HepG2 (cell line): Measurements from ENCODE around the gene SDK1. TPM values are rescaled to one million over a fixed set of nuclear protein-coding genes. Genes with fewer than 3 reads are reported as not detected.

ENCODE experiments used
- ATAC-seq: fragments of 200-7000 bp; cut with Tn5 transposase; 3 replicates; pipeline ENCODE4 v1.9.1; 2020; ENCODE audit warnings: mild to moderate bottlenecking, moderate library complexity
- BruUV-seq: library from RNA; stranded (reverse); fragments of 400-500 nt; replicated peaks from 2 replicates; lab custom pipeline; 2021; lab: Mats Ljungman, UMichigan
- CTCF ChIA-PET: fragments of 300-600 bp; formaldehyde crosslinking; extraction: SDS; loops from one replicate; lab custom pipeline; 2021; ENCODE audit warnings: low total read pairs, inconsistent platforms, low intra/inter-chr PET ratio; lab: Yijun Ruan, JAX
- POLR2A ChIA-PET: fragments of 350-600 bp; sonication (Branson Sonifier 250); formaldehyde crosslinking; loops from one replicate; lab custom pipeline; 2020; ENCODE audit warnings: antibody characterized with exemption, inconsistent platforms; lab: Yijun Ruan, JAX
- DNase-seq: peaks from one replicate; pipeline ENCODE4 v3.0.0-alpha.2; 2015; ENCODE audit warnings: low spot score
- FAIRE-seq: peaks from 3 replicates; lab custom pipeline; 2011; peaks lifted over from hg19 to GRCh38; lab: Jason Lieb, UNC
- H2AFZ ChIP-seq: one replicate; pipeline ENCODE4 v1.6.1; 2011; ENCODE audit warnings: low read length, inconsistent platforms
- H3K27ac ChIP-seq: fragments of 300-600 bp; 3 replicates; pipeline ENCODE4 v1.8.0; 2011; ENCODE audit warnings: mixed run types, mild to moderate bottlenecking, mixed read lengths, low read length, inconsistent platforms; ENCODE audit not compliant: insufficient read depth; ENCODE audit errors: extremely low read length
- H3K27me3 ChIP-seq, 2 experiments: fragments of 200-600 bp in 1 of 2; 2 replicates in 1 of 2; 3 replicates in 1 of 2; pipeline versions ENCODE4 v1.6.0 to v1.8.0; 2011; ENCODE audit warnings: low read length in 2 of 2, mild to moderate bottlenecking in 2 of 2, moderate library complexity in 2 of 2, inconsistent platforms in 1 of 2; ENCODE audit not compliant: insufficient read depth in 2 of 2, control insufficient read depth in 1 of 2
- H3K36me3 ChIP-seq, 2 experiments: fragments of 200-600 bp in 1 of 2; replicated peaks in 1 of 2; 2 replicates in 1 of 2; 3 replicates in 1 of 2; pipeline versions ENCODE4 v1.5.1 to v1.8.0; 2011; ENCODE audit warnings: low read length in 2 of 2, inconsistent platforms in 1 of 2; ENCODE audit not compliant: insufficient read depth in 2 of 2, control insufficient read depth in 1 of 2
- H3K4me1 ChIP-seq: 2 replicates; pipeline ENCODE4 v1.5.1; 2012; ENCODE audit warnings: low read length, inconsistent platforms; ENCODE audit not compliant: insufficient read depth
- H3K4me2 ChIP-seq: 2 replicates; pipeline ENCODE4 v1.6.0; 2011; ENCODE audit warnings: low read depth, low read length, inconsistent platforms
- H3K4me3 ChIP-seq, 3 experiments: fragments of 200-600 bp in 1 of 3; sonication (generic), shearing (Covaris generic) in 1 of 3; replicated peaks in 1 of 3; 2 replicates each; pipeline ENCODE4 v1.5.1; 2011 to 2016; ENCODE audit warnings: low read length in 3 of 3, inconsistent platforms in 2 of 3, low read depth in 2 of 3, mild to moderate bottlenecking in 2 of 3, control low read depth in 1 of 3, mixed read lengths in 1 of 3; ENCODE audit not compliant: insufficient read depth in 1 of 3
- H3K79me2 ChIP-seq: one replicate; pipeline ENCODE4 v1.6.1; 2011; ENCODE audit warnings: low read length, inconsistent platforms; ENCODE audit not compliant: insufficient read depth
- H3K9ac ChIP-seq: 2 replicates; pipeline ENCODE4 v1.6.0; 2011; ENCODE audit warnings: mild to moderate bottlenecking, low read depth, low read length, inconsistent platforms; ENCODE audit not compliant: insufficient read depth
- H3K9me3 ChIP-seq: 2 replicates; pipeline ENCODE4 v1.5.1; 2012; ENCODE audit warnings: mild to moderate bottlenecking, low read length
- H4K20me1 ChIP-seq: 2 replicates; pipeline ENCODE4 v1.6.0; 2011; ENCODE audit warnings: inconsistent platforms, mild to moderate bottlenecking, low read length, moderate library complexity; ENCODE audit not compliant: insufficient read depth
- ADNP ChIP-seq: sonication (generic); formaldehyde crosslinking; IDR thresholded peaks from 2 replicates; pipeline ENCODE4 v1.4.0; 2020; ENCODE audit warnings: missing genetic modification reagents
- AHR ChIP-seq: IDR thresholded peaks from 2 replicates; pipeline ENCODE4 v1.6.1; 2018; ENCODE audit warnings: missing genetic modification reagents, missing compliant biosample characterization
- ATF7-NPFF ChIP-seq: sonication (generic); formaldehyde crosslinking; IDR thresholded peaks from 2 replicates; pipeline ENCODE4 v1.8.1; 2023; ENCODE audit warnings: mild to moderate bottlenecking, low read depth, missing genetic modification reagents, moderate library complexity
- DNMT1 ChIP-seq: sonication (generic); formaldehyde crosslinking; IDR thresholded peaks from 2 replicates; pipeline ENCODE4 v1.5.1; 2020; ENCODE audit warnings: mild to moderate bottlenecking, missing genetic modification reagents
- HCFC1 ChIP-seq: fragments of 150-350 bp; IDR thresholded peaks from 2 replicates; pipeline ENCODE4 v1.6.1; 2014; ENCODE audit warnings: low read depth, low read length
- KLF9 ChIP-seq: IDR thresholded peaks from 2 replicates; pipeline ENCODE4 v1.6.1; 2016; ENCODE audit warnings: low read depth
- MAF1 ChIP-seq: sonication (generic); formaldehyde crosslinking; IDR thresholded peaks from 2 replicates; pipeline ENCODE4 v1.5.0; 2020; ENCODE audit warnings: missing genetic modification reagents, borderline replicate concordance
- MAFF ChIP-seq: IDR thresholded peaks from 2 replicates; pipeline ENCODE4 v1.6.1; 2011; ENCODE audit warnings: low read depth, low read length, improper control_type of control experiment
- MTF1 ChIP-seq: sonication (generic); formaldehyde crosslinking; IDR thresholded peaks from 2 replicates; pipeline ENCODE4 v1.5.0; 2020; ENCODE audit warnings: missing genetic modification reagents
- MXD4 ChIP-seq: IDR thresholded peaks from 2 replicates; pipeline ENCODE4 v1.6.1; 2016; ENCODE audit warnings: mild to moderate bottlenecking, missing biosample characterization, missing genetic modification reagents
- MYPOP ChIP-seq: sonication (generic); formaldehyde crosslinking; IDR thresholded peaks from 2 replicates; pipeline ENCODE4 v1.8.1; 2023; ENCODE audit warnings: mild to moderate bottlenecking, moderate library complexity, missing genetic modification reagents
- PITX1 ChIP-seq: sonication (generic); formaldehyde crosslinking; IDR thresholded peaks from 2 replicates; pipeline ENCODE4 v1.5.1; 2020; ENCODE audit warnings: mild to moderate bottlenecking, missing genetic modification reagents
- PLRG1 ChIP-seq: fragments of 450-650 bp; conservative IDR thresholded peaks from 2 replicates; pipeline ENCODE4 v1.6.1; 2016
- RXRB ChIP-seq: IDR thresholded peaks from 2 replicates; pipeline ENCODE4 v1.6.1; 2016; ENCODE audit warnings: borderline replicate concordance, missing genetic modification reagents, missing compliant biosample characterization
- SP140L ChIP-seq: sonication (generic); formaldehyde crosslinking; IDR thresholded peaks from 2 replicates; pipeline ENCODE4 v1.4.0; 2020; ENCODE audit warnings: missing genetic modification reagents, borderline replicate concordance
- ZMAT5 ChIP-seq: sonication (generic); formaldehyde crosslinking; IDR thresholded peaks from 2 replicates; pipeline ENCODE4 v1.5.0; 2020; ENCODE audit warnings: mild to moderate bottlenecking, low read depth, missing genetic modification reagents, borderline replicate concordance
- ZNF136 ChIP-seq: sonication (generic); formaldehyde crosslinking; IDR thresholded peaks from 2 replicates; pipeline ENCODE4 v1.8.1; 2022; ENCODE audit warnings: low read depth, mild to moderate bottlenecking, moderate library complexity, missing genetic modification reagents
- ZNF251 ChIP-seq: sonication (generic); formaldehyde crosslinking; IDR thresholded peaks from 2 replicates; pipeline ENCODE4 v1.9.0; 2021; ENCODE audit warnings: mild to moderate bottlenecking, missing genetic modification reagents
- ZNF878 ChIP-seq: sonication (generic); formaldehyde crosslinking; IDR thresholded peaks from 2 replicates; pipeline ENCODE4 v1.8.1; 2023; ENCODE audit warnings: mild to moderate bottlenecking, missing genetic modification reagents, moderate library complexity
- ZSCAN25 ChIP-seq: sonication (generic); formaldehyde crosslinking; IDR thresholded peaks from 2 replicates; pipeline ENCODE4 v1.8.0; 2022; ENCODE audit warnings: mild to moderate bottlenecking, missing genetic modification reagents
- WGBS: methylation state at CpG from one replicate; pipeline ENCODE4 v1.1.6; 2017; ENCODE audit warnings: low lambda C conversion rate; 5-methylcytosine and 5-hydroxymethylcytosine counted together
- in situ Hi-C: cut with HindIII; loops from 2 replicates; pipeline ENCODE4 v1.10.0; 2017; ENCODE audit warnings: low pct_unique_long_range_greater_than_20kb; ENCODE audit not compliant: extremely low pct_ligation_motif_present
- intact Hi-C: fragments of 100-400 bp; cut with micrococcal nuclease; formaldehyde crosslinking; loops from one replicate; pipeline ENCODE4 v1.10.0; 2022; ENCODE audit not compliant: unreplicated experiment
- polyA plus RNA-seq, 8 experiments: library from polyadenylated mRNA; depleted of rRNA in 3 of 8; stranded (reverse) in 7 of 8; unstranded in 1 of 8; fragments of >200 nt; fragmentation: Illumina TruSeq in 4 of 8; extraction: Trizol in 4 of 8; gene quantifications; 2 replicates each; pipeline versions ENCODE4 v1.2.1 to v1.2.3, GENCODE V29; 2011 to 2016; ENCODE audit warnings: low read depth in 4 of 8, missing spikeins in 1 of 8, mixed read lengths in 1 of 8; ENCODE audit not compliant: insufficient read depth in 1 of 8
- total RNA-seq, 5 experiments: library from RNA; depleted of rRNA; stranded (reverse); fragments of >200 nt; fragmentation: Illumina TruSeq; extraction: Trizol; gene quantifications; 2 replicates each; pipeline ENCODE4 v1.2.3, GENCODE V29; 2016; ENCODE audit warnings: low read depth in 1 of 5

The SDK1 gene
- total and polyA plus RNA-seq, 2 of the 13 experiments (the other 11 are each of a cell fraction or from before 2014, with no cell fraction given) = 0.35 to 2.4 TPM

- H3K9me3 ChIP-seq = peaks cover 12% of the 10 kb centered on the region
- 95% methylated on average over 21 of the region's 21 CpGs for WGBS
- TF ChIP-seq RXRB (CRISPR knock-in tag) = no peak
- no peak for TF ChIP-seq ADNP (CRISPR knock-in tag)
- TF ChIP-seq MAFF = no peak
- no peak for TF ChIP-seq MYPOP (CRISPR knock-in tag)
- TF ChIP-seq ZNF251 (CRISPR knock-in tag) = no peak
- no peak for TF ChIP-seq MAF1 (CRISPR knock-in tag)
- no peak for TF ChIP-seq KLF9
- no peak for TF ChIP-seq ZNF136 (CRISPR knock-in tag)
- no peak for TF ChIP-seq ZSCAN25 (CRISPR knock-in tag)
- TF ChIP-seq SP140L = no peak
- TF ChIP-seq MXD4 (CRISPR knock-in tag) = no peak
- no peak for TF ChIP-seq ATF7-NPFF (CRISPR knock-in tag)
- no peak for TF ChIP-seq PITX1 (CRISPR knock-in tag)
- TF ChIP-seq AHR (CRISPR knock-in tag) = no peak
- no peak for TF ChIP-seq DNMT1 (CRISPR knock-in tag)
- TF ChIP-seq HCFC1 = no peak
- TF ChIP-seq PLRG1 = no peak
- TF ChIP-seq ZMAT5 (CRISPR knock-in tag) = no peak
- no peak for TF ChIP-seq MTF1
- no peak for TF ChIP-seq ZNF878 (CRISPR knock-in tag)
- TF ChIP-seq, all 625 proteins: peak for 0
- in situ Hi-C loops (no loop called here), intact Hi-C loops (no loop called here)
- H3K4me1 ChIP-seq = no peaks in the 10 kb centered on the region
- H3K27ac ChIP-seq = no peak overlapping the region
- DNase-seq (no peak), ATAC-seq (no peak), FAIRE-seq (no peak)
- no peak overlapping the region for H2AFZ ChIP-seq
- no peaks in the 10 kb centered on the region for H4K20me1 ChIP-seq
- H3K27me3 ChIP-seq = no peaks in the 10 kb centered on the region
- BruUV-seq = no TSS peak
- POLR2A ChIA-PET = no interaction called here
- H3K36me3 ChIP-seq = no peaks in the 10 kb centered on the region
- CTCF ChIA-PET = no interaction called here
- H3K9ac ChIP-seq = no peak overlapping the region
- no peak overlapping the region for H3K4me2 ChIP-seq
- no peaks in the 10 kb centered on the region for H3K79me2 ChIP-seq
- no peak overlapping the region for H3K4me3 ChIP-seq
Measured at GRCh38 chr7:4017081-4017480, 716.0 kb downstream of the SDK1 start.
